ENCODE results near the gene ZNF428.
"Not testable (repeated sequence)": the region's sequence is repeated elsewhere in the genome, so short reads cannot be mapped to it uniquely, and the experiment has no call there.

The ZNF428 gene

DNA sequence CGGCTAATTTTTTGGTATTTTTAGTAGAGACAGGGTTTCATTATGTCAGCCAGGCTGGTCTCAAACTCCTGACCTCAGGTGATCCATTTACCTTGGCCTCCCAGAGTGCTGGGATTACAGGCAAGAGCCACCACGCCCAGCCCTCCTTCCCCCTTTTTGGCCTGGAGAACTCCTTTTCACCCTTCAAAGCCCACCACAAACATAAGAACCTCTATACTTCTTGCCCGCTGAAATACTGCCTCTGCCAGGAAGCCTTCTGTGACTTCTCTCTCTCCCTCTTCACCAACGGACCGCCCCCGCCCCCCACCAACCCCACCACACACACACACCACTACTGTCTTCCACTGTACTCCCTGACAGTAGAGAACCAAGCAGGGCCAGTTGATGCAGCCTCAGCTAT, 2.5 kb downstream of the ZNF428 start:
- no peak for DNase-seq

DNA sequence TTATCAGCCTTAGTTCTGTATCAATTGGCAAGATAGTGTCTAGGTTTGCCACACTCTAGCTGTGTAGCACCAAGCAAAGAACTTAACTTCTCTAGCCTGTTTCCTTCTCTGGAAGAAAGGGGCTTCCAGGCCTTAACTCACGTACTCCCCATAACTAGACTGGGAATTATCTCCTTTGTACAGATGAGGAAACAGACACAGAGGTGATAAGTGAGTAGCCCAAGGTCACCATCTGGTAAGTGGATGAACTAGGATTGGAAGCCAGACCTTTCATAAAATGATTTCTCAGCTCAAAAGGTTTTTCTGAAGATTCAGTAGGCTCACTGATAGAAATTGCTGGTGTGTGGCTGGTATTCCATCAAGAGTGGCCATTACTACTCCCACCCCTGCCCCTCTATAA, 3.1 kb downstream of the ZNF428 start:
- no peak for DNase-seq

- no peak for DNase-seq
Observed at GRCh38 chr19:43612374-43612773, 7.1 kb downstream of the ZNF428 start.

GRCh38 chr19:43611788-43612187, 7.6 kb downstream of the ZNF428 start, which contains the start of gene SRRM5:
TSS of gene SRRM5 (plus strand) at chr19:43612088. CDS start at chr19:43612122, 34 bp downstream.
- DNase-seq: no peak

DNA sequence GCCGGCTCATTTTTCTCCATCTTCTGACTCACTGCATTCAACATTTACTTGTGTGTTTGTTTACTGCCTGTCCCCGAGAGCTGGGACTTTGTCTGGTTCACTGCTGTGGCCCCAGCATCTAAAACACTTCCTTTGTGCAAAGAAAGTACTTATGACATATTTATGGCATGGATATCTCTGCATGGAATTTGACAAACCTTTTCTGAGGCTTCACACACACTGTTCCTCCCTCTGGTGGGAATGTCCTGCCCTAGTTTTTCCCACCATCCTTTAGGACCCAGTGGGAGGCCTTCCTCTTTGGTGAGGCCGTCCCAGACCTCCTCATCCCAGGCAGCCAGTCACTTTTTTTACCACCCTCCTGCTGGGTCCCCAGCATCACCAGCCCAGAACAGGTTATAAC, 8.9 kb downstream of the ZNF428 start:
- DNase-seq: peak; percentile 47

- no peak for DNase-seq
Observed at GRCh38 chr19:43609872-43610271, 9.6 kb downstream of the ZNF428 start.

DNA sequence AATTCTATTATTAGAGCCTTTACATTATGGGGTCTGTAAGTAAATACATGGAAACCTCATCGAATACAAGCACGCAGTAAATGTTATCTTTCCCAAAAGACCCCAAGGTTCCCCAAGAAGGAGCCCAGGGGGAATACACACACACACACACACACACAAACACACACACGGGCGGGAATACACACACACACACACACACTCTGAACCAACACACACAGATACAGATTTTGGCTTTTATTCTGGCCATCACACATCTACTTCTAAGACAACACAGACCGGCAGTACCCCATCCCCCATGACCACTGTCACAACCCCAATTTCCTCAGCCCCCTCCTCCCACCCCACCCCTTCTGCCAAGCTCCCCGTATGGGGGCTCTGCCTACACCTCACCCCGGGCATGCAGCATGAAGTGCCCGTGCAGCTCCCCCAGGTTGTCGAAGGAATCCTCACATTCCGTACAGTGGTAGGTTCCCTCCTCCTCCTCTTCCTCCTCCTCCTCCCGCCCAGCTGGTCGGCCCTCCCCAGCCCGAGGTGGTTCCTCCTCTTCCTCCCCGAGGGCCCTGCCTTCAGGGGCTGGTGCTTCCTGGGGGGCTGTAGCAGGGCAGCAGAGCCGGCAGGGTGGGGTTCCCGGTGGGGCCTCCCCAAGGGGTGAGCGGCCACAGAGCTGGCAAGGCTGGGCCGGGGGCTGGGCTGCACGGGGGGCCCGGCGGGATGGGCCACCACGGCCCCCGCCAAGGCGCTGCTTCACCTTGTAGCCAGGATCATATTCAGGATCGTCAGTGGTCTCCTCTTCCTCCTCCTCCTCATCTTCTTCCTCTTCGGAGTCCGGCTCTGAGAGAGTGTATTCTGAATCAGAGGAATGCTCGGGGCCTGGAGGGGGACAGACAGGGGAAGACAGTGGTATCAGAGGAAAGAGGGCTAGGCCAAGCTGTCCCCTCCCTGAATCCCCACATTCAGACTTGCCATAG, 11.9 kb downstream of the ZNF428 start:
- no peak for DNase-seq

- DNase-seq: no peak
Observed at GRCh38 chr19:43606569-43607229, 12.7 kb downstream of the ZNF428 start.

DNA sequence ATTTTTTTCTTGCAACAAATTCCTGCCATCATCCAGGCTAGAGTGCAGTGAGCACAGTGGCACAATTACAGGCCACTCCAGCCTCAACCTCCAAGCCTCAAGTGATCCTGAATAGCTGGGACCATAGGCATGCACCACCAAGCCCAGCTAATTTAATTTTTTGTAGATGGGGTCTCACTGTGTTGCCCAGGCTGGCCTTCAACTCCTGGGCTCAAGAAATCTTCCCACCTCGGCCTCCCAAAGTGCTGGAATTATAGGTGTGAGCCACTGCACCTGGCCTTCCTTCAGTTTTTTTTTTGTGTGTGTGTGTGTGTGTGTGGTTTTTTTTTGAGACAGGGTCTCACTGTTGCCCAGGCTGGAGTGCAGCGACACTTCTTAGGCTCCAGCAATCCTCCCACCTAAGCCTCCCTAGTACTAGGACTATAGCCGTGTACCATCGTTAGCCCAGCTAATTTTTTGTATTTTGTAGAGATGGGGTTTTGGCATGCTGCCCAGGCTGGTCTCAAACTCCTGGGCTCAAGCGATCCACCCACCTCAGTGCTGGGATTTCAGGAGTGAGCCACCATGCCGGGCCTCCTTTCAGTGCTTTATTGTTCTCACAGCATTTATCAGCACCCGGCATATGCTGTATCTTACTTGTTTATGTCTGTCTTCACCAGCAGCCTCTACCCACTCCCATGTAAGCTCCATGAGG, 13.4 kb downstream of the ZNF428 start:
- DNase-seq: no peak

DNA sequence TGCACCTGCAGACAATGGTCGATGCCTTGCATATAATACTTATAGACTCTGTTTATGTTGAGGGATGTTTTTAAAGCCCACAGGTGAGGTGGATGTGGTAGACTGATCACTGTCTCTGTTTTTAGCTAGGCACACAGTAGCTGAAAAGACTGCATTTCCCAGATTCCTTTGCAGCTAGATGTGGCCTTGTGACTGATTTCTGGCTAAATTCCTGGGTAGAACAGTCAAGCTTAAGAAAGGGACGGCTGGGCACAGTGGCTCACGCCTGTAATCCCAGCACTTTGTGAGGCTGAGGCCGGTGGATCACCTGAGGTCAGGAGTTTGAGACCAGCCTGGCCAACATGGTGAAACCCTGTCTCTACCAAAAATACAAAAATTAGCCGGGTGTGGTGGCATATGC, 19.1 kb downstream of the ZNF428 start:
- not testable (repeated sequence) for DNase-seq

- DNase-seq: no peak
Observed at GRCh38 chr19:43599635-43600295, 19.7 kb downstream of the ZNF428 start.

DNA sequence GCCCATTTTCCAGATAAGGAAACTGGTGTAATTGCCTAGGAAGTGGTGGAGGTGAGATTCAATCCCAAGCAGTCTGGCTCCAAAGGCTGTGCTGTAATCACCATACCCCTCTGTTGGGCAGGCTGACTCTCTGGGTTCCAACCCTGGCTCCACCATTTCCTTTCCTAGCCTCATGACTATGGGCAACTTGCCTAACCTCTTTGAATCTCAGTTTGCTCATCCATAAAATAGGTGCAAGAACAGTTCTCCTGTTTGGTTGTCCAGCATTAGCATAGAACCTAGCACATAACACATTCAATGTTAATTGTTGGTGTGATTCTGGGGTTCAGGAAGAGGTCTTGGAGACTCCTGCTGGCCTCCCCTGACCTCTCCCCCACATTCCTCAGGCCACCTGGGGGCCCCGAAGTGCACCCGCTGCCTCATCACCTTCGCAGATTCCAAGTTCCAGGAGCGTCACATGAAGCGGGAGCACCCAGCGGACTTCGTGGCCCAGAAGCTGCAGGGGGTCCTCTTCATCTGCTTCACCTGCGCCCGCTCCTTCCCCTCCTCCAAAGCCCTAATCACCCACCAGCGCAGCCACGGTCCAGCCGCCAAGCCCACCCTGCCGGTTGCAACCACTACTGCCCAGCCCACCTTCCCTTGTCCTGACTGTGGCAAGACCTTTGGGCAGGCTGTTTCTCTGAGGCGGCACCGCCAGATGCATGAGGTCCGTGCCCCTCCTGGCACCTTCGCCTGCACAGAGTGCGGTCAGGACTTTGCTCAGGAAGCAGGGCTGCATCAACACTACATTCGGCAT, 20.8 kb downstream of the ZNF428 start:
- no peak for DNase-seq

DNA sequence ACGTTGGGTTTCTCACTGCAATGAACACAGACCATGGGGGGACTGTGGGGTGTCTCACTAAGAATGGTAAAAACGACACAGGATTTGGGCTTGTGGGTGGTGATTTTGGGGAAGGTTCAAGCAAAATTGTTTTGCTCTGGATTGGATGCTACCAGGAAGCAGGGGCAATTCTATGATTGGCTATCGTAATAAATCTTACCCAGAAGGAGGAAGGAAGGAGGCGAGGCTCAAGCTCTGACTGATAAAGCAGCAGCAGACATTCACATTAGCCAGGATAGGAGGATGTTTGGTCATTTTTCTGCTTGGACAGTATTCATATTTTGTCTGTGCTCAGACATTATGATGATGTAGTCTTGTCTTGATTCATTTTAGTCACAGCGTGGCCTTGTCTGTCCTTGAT, 21.6 kb downstream of the ZNF428 start:
- no peak for DNase-seq

- DNase-seq: no peak
Observed at GRCh38 chr19:43596842-43597461, 22.5 kb downstream of the ZNF428 start.

DNA sequence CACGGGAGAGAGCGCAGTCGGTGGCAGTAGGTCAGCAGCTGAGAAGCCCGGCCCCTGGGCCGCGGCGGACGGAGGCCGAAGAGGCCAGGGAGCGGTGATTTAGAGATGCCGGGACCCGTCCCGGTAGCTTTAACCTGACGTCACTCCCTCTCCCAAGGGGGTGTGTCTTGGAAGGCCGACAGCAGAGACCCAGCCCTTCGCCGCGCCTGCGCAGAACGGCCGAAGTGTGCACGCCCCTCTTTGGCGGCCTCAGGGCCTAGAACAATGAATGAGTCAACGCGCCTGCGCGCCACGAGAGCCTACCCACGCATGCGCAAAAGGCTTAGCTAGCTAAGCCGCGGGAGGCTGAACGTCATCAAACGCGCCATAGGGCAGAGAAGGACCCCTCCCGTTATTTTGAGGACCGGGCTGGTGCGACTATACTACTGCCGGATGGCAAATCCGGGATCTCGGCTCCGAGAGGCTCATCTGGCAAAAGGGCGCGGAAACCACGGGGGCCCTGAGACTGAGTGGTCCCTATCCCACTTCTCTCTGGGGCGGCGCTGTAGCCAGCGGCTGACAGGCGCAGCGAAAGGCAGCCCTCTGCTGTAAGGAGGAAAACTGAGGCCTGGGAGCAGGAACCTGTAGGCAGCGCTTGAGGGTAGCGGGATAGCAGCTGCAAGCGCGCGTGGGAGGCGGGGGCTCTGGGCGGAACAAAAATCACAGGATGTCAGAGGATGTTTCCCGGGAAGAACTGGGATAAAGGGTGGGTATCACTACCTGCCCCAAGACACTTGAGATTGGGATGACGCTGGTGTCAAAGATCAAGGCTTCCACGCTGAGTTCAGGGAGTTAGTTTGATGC, 23.2 kb downstream of the ZNF428 start, which contains the start of the genes IRGQ and ZNF576:
Gene IRGQ (minus strand): TSS at position 136 of the 843 bp plus-strand sequence. CDS start 796 bp downstream, outside the sequence.
Gene ZNF576 (plus strand): TSS at position 597 of the 843 bp plus-strand sequence. CDS start 514 bp downstream, outside the sequence.
- DNase-seq: peak; percentile 99

DNA sequence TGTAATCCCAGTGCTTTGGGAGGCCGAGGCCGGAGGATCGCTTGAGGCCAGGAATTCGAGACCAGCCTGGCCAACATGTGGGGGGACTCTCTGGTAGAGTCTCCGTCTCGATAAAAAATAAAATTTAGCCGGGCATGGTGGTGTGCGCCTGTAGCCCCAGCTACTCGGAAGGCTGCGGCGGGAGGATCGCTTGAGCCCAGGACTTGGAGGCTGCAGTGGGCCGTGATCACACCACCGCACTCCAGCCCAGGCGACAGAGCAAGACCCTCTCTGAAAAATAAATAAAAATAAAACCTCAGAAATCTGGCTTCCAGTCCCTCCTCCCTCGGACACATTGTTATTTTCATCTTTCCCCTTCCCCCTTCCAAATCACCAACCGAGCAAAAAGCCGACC, 23.8 kb downstream of the ZNF428 start:
- DNase-seq: peak; percentile 18

DNA sequence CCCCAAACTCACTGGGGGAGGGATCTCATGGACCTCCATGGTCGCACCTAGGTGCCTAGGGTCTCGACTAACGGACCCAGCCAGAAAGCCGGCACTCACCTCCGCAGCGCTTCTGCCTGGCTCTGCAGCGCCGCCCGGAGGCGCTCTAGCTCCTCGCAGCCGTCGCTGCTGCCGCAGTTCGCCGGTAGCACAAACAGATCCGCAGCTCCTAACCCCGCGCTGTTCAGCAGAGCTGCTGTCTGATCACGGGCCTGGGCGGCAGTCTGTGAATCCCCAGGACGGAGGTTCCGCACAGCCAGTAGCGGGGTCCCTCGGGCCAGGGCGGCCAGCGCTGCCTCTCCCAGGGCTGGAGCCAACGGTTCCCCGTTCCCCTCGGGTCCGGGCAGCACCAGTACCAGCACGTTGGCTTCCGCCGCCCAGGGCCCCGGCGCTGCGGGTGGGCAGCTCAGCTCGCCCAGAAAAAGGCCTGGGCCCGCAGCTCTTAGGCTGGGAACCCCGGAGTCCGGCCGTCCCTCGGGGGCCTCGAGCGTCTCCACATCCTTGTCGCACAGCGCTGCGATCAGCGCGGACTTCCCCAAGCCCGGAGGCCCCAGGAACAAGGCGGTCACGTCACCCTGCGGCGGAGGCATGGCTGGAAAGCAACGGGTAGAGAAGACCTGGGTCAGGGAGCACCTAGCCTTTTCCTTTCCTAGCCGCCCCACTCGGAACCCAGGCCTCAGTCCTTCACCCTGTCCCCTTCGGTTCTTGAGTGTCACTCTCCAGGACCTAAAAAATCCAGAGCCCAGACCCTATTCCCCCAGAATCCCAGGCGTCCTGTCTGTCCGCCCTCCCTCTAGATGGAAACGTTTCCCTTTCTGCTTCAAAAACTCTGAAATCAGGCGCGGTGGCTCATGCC, 24.5 kb downstream of the ZNF428 start:
- DNase-seq: peak; percentile 46

DNA sequence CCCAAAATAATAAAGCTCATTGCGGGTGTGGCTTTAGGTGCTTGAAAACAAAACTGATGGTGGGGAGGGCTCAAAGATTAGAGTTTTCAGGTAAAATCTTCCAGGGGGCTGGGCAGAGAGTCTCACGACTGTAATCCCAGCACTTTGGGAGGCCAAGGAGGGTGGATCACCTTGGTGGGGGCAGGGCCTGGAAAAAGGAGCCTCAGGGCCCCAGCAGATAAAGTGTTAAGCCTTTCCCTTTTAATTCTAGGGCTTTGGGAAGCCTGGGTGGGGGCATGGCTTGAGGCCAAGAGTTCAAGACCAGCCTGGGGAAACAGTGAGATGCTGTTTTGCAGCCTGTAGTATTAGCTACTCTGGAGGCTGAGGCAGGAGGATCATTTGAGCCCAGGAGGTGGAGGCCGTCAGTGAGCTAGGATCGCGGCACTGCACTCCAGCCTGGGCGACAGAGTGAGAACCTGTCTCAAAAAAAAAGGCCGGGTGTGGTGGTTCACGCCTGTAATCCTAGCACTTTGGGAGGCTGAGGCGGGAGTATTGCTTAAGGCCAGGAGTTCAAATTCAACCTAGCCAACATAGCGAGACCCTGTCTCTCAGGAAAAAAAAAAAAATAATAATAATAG, 25.2 kb downstream of the ZNF428 start:
- no peak for DNase-seq
